Upper lobe of right lung (tissue), 1 donor: ENCODE data around the gene CMTM6. TPM values are rescaled to one million over a fixed set of nuclear protein-coding genes. Genes with fewer than 3 reads are reported as not detected.

Experiments
- ATAC-seq: fragments of 200-7000 bp; cut with Tn5 transposase; one replicate; pipeline ENCODE4 v1.9.1; 2020; ENCODE audit warnings: mild to moderate bottlenecking, moderate library complexity
- DNase-seq: peaks from one replicate; pipeline ENCODE4 v3.0.0-alpha.2; 2020
- H3K27ac ChIP-seq: fragments of 200-600 bp; one replicate; pipeline ENCODE4 v1.8.0; 2022
- H3K27me3 ChIP-seq: fragments of 200-600 bp; one replicate; pipeline ENCODE4 v1.8.0; 2022; ENCODE audit warnings: mild to moderate bottlenecking
- H3K36me3 ChIP-seq: fragments of 200-600 bp; one replicate; pipeline ENCODE4 v1.8.0; 2022
- H3K4me1 ChIP-seq: fragments of 200-600 bp; one replicate; pipeline ENCODE4 v1.8.0; 2022
- H3K4me3 ChIP-seq: fragments of 200-600 bp; one replicate; pipeline ENCODE4 v1.8.0; 2022; ENCODE audit warnings: mild to moderate bottlenecking
- H3K9me3 ChIP-seq: fragments of 200-600 bp; one replicate; pipeline ENCODE4 v1.8.0; 2022
- CTCF ChIP-seq: fragments of 200-600 bp; IDR thresholded peaks from one replicate; pipeline ENCODE4 v1.8.0; 2022; ENCODE audit warnings: antibody characterized with exemption
- intact Hi-C: fragments of 100-400 bp; cut with DNase I; formaldehyde crosslinking; loops from one replicate; pipeline ENCODE4 v1.11.0; 2022
- total RNA-seq: library from RNA; stranded (reverse); fragmentation: NEBNext Ultra II Directional; extraction: Animal tissue kit (Norgen Biotek cat#: 25700); gene quantifications from one replicate; pipeline ENCODE4 v1.2.1, GENCODE V29; 2021
- donor health status: DM: no; HTN: yes; CAD: no; lungs with severe emphysema.

CMTM6 gene
- total RNA-seq, 1 donor from 2014 or later = 58.9 TPM

- Histone ChIP-seq H3K27me3 (no peaks in the 10 kb centered on the region), H3K4me3 (no peak overlapping the region), H3K27ac (no peak overlapping the region), H3K4me1 (peaks cover 23% of the 10 kb centered on the region), H3K36me3 (no peaks in the 10 kb centered on the region), H3K9me3 (no peaks in the 10 kb centered on the region)
- DNase-seq (no peak), ATAC-seq (no peak)
- TF ChIP-seq CTCF = no peak
- intact Hi-C loops = no loop called here
These were observed 3.1 kb downstream of the CMTM6 start for GRCh38 chr3:32499585-32499984.

GRCh38 chr3:32498992-32499391 lies 3.7 kb downstream of the CMTM6 start:
- Histone ChIP-seq H3K4me1 (peaks cover 24% of the 10 kb centered on the region), H3K27me3 (no peaks in the 10 kb centered on the region), H3K9me3 (no peaks in the 10 kb centered on the region), H3K27ac (no peak overlapping the region), H3K36me3 (no peaks in the 10 kb centered on the region), H3K4me3 (no peak overlapping the region)
- intact Hi-C loops = no loop called here
- no peak for TF ChIP-seq CTCF
- no peak for ATAC-seq
- DNase-seq = no peak

GRCh38 chr3:32498252-32498651 lies 4.4 kb downstream of the CMTM6 start:
- Histone ChIP-seq H3K27me3 (no peaks in the 10 kb centered on the region), H3K4me1 (peaks cover 31% of the 10 kb centered on the region), H3K4me3 (no peak overlapping the region), H3K9me3 (no peaks in the 10 kb centered on the region), H3K27ac (no peak overlapping the region), H3K36me3 (no peaks in the 10 kb centered on the region)
- ATAC-seq (no peak), DNase-seq (no peak)
- TF ChIP-seq CTCF = no peak
- intact Hi-C loops = no loop called here

- Histone ChIP-seq H3K27ac (no peak overlapping the region), H3K9me3 (no peaks in the 10 kb centered on the region), H3K4me3 (no peak overlapping the region), H3K27me3 (no peaks in the 10 kb centered on the region), H3K4me1 (peaks cover 34% of the 10 kb centered on the region), H3K36me3 (peaks cover 9% of the 10 kb centered on the region)
- intact Hi-C loops = no loop called here
- DNase-seq (no peak), ATAC-seq (peak; percentile 59)
- TF ChIP-seq CTCF = no peak
These were observed 7.0 kb downstream of the CMTM6 start for GRCh38 chr3:32495609-32496008.

- intact Hi-C loops = no loop called here
- Histone ChIP-seq H3K27me3 (no peaks in the 10 kb centered on the region), H3K36me3 (peaks cover 9% of the 10 kb centered on the region), H3K4me1 (peaks cover 29% of the 10 kb centered on the region), H3K4me3 (no peak overlapping the region), H3K9me3 (no peaks in the 10 kb centered on the region), H3K27ac (no peak overlapping the region)
- ATAC-seq (no peak), DNase-seq (no peak)
- TF ChIP-seq CTCF = no peak
These were observed 7.6 kb downstream of the CMTM6 start for GRCh38 chr3:32495085-32495484.
